Measurements from ENCODE around the gene NOP53. TPM values are rescaled to one million over a fixed set of nuclear protein-coding genes. Genes with fewer than 3 reads are reported as not detected.

Gene NOP53
- total and polyA plus RNA-seq, 2 of the 13 experiments (the other 11 are each of a cell fraction or from before 2014, with no cell fraction given) = 53.9 to 141 TPM

GRCh38 chr19:47719047-47719859 is 26.1 kb upstream of the NOP53 start (continued):
- TF ChIP-seq ZNF770 (CRISPR knock-in tag; IDR thresholded peaks at IDR 0.05) (peak; percentile 36; the same call in 1 of the 2 replicates), MXI1 (IDR thresholded peaks at IDR 0.05; ENCODE audit: borderline replicate concordance, low read depth, low read length) (peak; percentile 73; the same call in 1 of the 3 replicates), USF2 (IDR thresholded peaks at IDR 0.05; ENCODE audit: low read depth, low read length) (0 out of 2 replicates have a peak, but pooled peaks have one; percentile 4), USF2 (CRISPR knock-in tag; IDR thresholded peaks at IDR 0.05; ENCODE audit: borderline replicate concordance) (peak; percentile 62; the same call in 1 of the 2 replicates), ZNF274 (CRISPR knock-in tag; IDR thresholded peaks at IDR 0.05) (0 out of 2 replicates have a peak, but pooled peaks have one; percentile 39), UBTF (CRISPR knock-in tag; IDR thresholded peaks at IDR 0.05) (peak; percentile 66), FOSL2 (CRISPR knock-in tag; IDR thresholded peaks at IDR 0.05) (peak; percentile 30; the same call in 1 of the 2 replicates), ZNF382 (CRISPR knock-in tag; IDR thresholded peaks at IDR 0.05; ENCODE audit: borderline replicate concordance) (no peak), TBX2 (CRISPR knock-in tag; IDR thresholded peaks at IDR 0.05; ENCODE audit: borderline replicate concordance) (0 out of 2 replicates have a peak, but pooled peaks have one; percentile 30), ZNF430 (CRISPR knock-in tag; IDR thresholded peaks at IDR 0.05) (peak; percentile 61; the same call in 1 of the 2 replicates), TEAD3 (CRISPR knock-in tag; optimal IDR thresholded peaks at IDR 0.05; ENCODE audit: borderline replicate concordance) (peak; percentile 37), ZGPAT (CRISPR knock-in tag; IDR thresholded peaks at IDR 0.05) (0 out of 2 replicates have a peak, but pooled peaks have one; percentile 20)
